CD4-positive, alpha-beta T cell treated with Interleukin-4 for 1 hour (primary cell): ENCODE measurements around the gene ADCY2.

Experiments used
- DNase-seq, 2 donors: peaks; one replicate each; pipeline ENCODE4 v3.0.0-alpha.2; 2020 to 2022

The ADCY2 gene

GRCh38 chr5:7517006-7517405 is 121.1 kb downstream of the ADCY2 start:
- DNase-seq, result no peak

- no peak for DNase-seq
Observed at GRCh38 chr5:7518947-7519560, 123.1 kb downstream of the ADCY2 start.

GRCh38 chr5:7519564-7519963 is 123.6 kb downstream of the ADCY2 start:
- no peak for DNase-seq

GRCh38 chr5:7529880-7530279 is 133.9 kb downstream of the ADCY2 start:
- DNase-seq, result no peak

GRCh38 chr5:7533941-7534340 is 138.0 kb downstream of the ADCY2 start:
- DNase-seq, result no peak

- DNase-seq, result no peak
Observed at GRCh38 chr5:7534505-7534904, 138.6 kb downstream of the ADCY2 start.

GRCh38 chr5:7537573-7537972 is 141.6 kb downstream of the ADCY2 start:
- no peak for DNase-seq

GRCh38 chr5:7539571-7539970 is 143.6 kb downstream of the ADCY2 start:
- no peak for DNase-seq

- DNase-seq, result no peak
Observed at GRCh38 chr5:7540736-7541485, 145.0 kb downstream of the ADCY2 start.

GRCh38 chr5:7541898-7542297 is 146.0 kb downstream of the ADCY2 start:
- DNase-seq, result no peak

- DNase-seq, result no peak
Observed at GRCh38 chr5:7546555-7546954, 150.6 kb downstream of the ADCY2 start.

- no peak for DNase-seq
Observed at GRCh38 chr5:7548596-7548995, 152.7 kb downstream of the ADCY2 start.

GRCh38 chr5:7565559-7565958 is 169.6 kb downstream of the ADCY2 start:
- DNase-seq, result no peak

- DNase-seq, result no peak
Observed at GRCh38 chr5:7576023-7576715, 180.2 kb downstream of the ADCY2 start.

GRCh38 chr5:7577381-7577780 is 181.4 kb downstream of the ADCY2 start:
- DNase-seq, result no peak

- no peak for DNase-seq
Observed at GRCh38 chr5:7578071-7578470, 182.1 kb downstream of the ADCY2 start.

GRCh38 chr5:7584749-7585148 is 188.8 kb downstream of the ADCY2 start:
- DNase-seq, result no peak

GRCh38 chr5:7585807-7586206 is 189.9 kb downstream of the ADCY2 start:
- no peak for DNase-seq

GRCh38 chr5:7586480-7586879 is 190.5 kb downstream of the ADCY2 start:
- no peak for DNase-seq

- no peak for DNase-seq
Observed at GRCh38 chr5:7589800-7590199, 193.9 kb downstream of the ADCY2 start.

GRCh38 chr5:7592910-7593309 is 197.0 kb downstream of the ADCY2 start:
- DNase-seq, result no peak

- DNase-seq, result no peak
Observed at GRCh38 chr5:7597059-7597642, 201.2 kb downstream of the ADCY2 start.

- no peak for DNase-seq
Observed at GRCh38 chr5:7606840-7607465, 211.0 kb downstream of the ADCY2 start.
